H9 (cell line): Measurements from ENCODE around the gene KCTD5. TPM values are rescaled to one million over a fixed set of nuclear protein-coding genes. Genes with fewer than 3 reads are reported as not detected.
"Not testable (repeated sequence)": the region's sequence is repeated elsewhere in the genome, so short reads cannot be mapped to it uniquely, and the experiment has no call there.

Experiments used
- DNase-seq: peaks from one replicate; pipeline ENCODE4 v3.0.0-alpha.2; 2017
- H2AFZ ChIP-seq: one replicate; pipeline ENCODE4 v1.6.1; 2013; ENCODE audit warnings: mild to moderate bottlenecking, low read length, control low read depth, moderate library complexity
- H2AK5ac ChIP-seq: 2 replicates; pipeline ENCODE4 v1.6.1; 2013; ENCODE audit warnings: low read length, control low read depth, mixed read lengths; ENCODE audit not compliant: insufficient read length
- H2BK120ac ChIP-seq: one replicate; pipeline ENCODE4 v1.6.1; 2013; ENCODE audit warnings: low read depth, mild to moderate bottlenecking, low read length, control low read depth, inconsistent platforms; ENCODE audit not compliant: poor library complexity, severe bottlenecking
- H2BK12ac ChIP-seq: 2 replicates; pipeline ENCODE4 v1.6.1; 2013; ENCODE audit warnings: low read length, control low read depth, mixed read lengths, low read depth; ENCODE audit not compliant: insufficient read length
- H2BK15ac ChIP-seq: 2 replicates; pipeline ENCODE4 v1.6.1; 2013; ENCODE audit warnings: low read depth, low read length, control low read depth
- H2BK20ac ChIP-seq: one replicate; pipeline ENCODE4 v1.6.1; 2013; ENCODE audit warnings: low read depth, mild to moderate bottlenecking, low read length, control low read depth, inconsistent platforms; ENCODE audit not compliant: poor library complexity, severe bottlenecking
- H2BK5ac ChIP-seq: 2 replicates; pipeline ENCODE4 v1.6.1; 2013; ENCODE audit warnings: low read length, control low read depth, mixed read lengths; ENCODE audit not compliant: insufficient read length
- H3K14ac ChIP-seq: 2 replicates; pipeline ENCODE4 v1.6.1; 2013; ENCODE audit warnings: low read length, control low read depth; ENCODE audit not compliant: insufficient read depth
- H3K18ac ChIP-seq: 2 replicates; pipeline ENCODE4 v1.6.1; 2013; ENCODE audit warnings: low read depth, mild to moderate bottlenecking, mixed read lengths, low read length, control low read depth; ENCODE audit not compliant: insufficient read length
- H3K23ac ChIP-seq: 2 replicates; pipeline ENCODE4 v1.6.1; 2013; ENCODE audit warnings: low read length, control low read depth, mixed read lengths, low read depth; ENCODE audit not compliant: insufficient read length
- H3K23me2 ChIP-seq: 2 replicates; pipeline ENCODE4 v1.6.1; 2013; ENCODE audit warnings: low read depth, mild to moderate bottlenecking, mixed read lengths, low read length, control low read depth; ENCODE audit not compliant: insufficient read length, poor library complexity, severe bottlenecking
- H3K27ac ChIP-seq: 2 replicates; pipeline ENCODE4 v1.5.1; 2013; ENCODE audit warnings: low read length, control low read depth, mixed read lengths, low read depth; ENCODE audit not compliant: insufficient read length
- H3K27me3 ChIP-seq: 2 replicates; pipeline ENCODE4 v1.6.1; 2013; ENCODE audit warnings: low read length, control low read depth, inconsistent platforms; ENCODE audit not compliant: insufficient read depth
- H3K4ac ChIP-seq: 2 replicates; pipeline ENCODE4 v1.6.1; 2013; ENCODE audit warnings: low read depth, mild to moderate bottlenecking, control low read depth, inconsistent platforms, low read length, moderate library complexity
- H3K4me1 ChIP-seq: 2 replicates; pipeline ENCODE4 v1.6.1; 2013; ENCODE audit warnings: low read length, control low read depth, inconsistent platforms; ENCODE audit not compliant: insufficient read depth
- H3K4me2 ChIP-seq: 2 replicates; pipeline ENCODE4 v1.6.1; 2013; ENCODE audit warnings: low read length, control low read depth, mixed read lengths; ENCODE audit not compliant: insufficient read length, insufficient read depth
- H3K56ac ChIP-seq: 2 replicates; pipeline ENCODE4 v1.6.1; 2013; ENCODE audit warnings: low read depth, mild to moderate bottlenecking, mixed read lengths, low read length, control low read depth; ENCODE audit not compliant: insufficient read length
- H3K79me1 ChIP-seq: 2 replicates; pipeline ENCODE4 v1.6.1; 2013; ENCODE audit warnings: low read depth, mild to moderate bottlenecking, moderate library complexity, low read length, control low read depth, inconsistent platforms; ENCODE audit not compliant: insufficient read depth, poor library complexity, severe bottlenecking
- H3K79me2 ChIP-seq: 2 replicates; pipeline ENCODE4 v1.6.1; 2013; ENCODE audit warnings: low read length, control low read depth, inconsistent platforms; ENCODE audit not compliant: insufficient read depth
- H3K9ac ChIP-seq: 2 replicates; pipeline ENCODE4 v1.6.1; 2013; ENCODE audit warnings: low read length, control low read depth, mixed read lengths; ENCODE audit not compliant: insufficient read length; ENCODE audit errors: extremely low read depth
- H3K9me3 ChIP-seq: one replicate; pipeline ENCODE4 v1.6.1; 2013; ENCODE audit warnings: low read depth, low read length, inconsistent platforms; ENCODE audit not compliant: control insufficient read depth
- H3T11ph ChIP-seq: one replicate; pipeline ENCODE4 v1.6.1; 2013; ENCODE audit warnings: mild to moderate bottlenecking, low read length, control low read depth, inconsistent platforms
- H4K20me1 ChIP-seq: one replicate; pipeline ENCODE4 v1.6.1; 2013; ENCODE audit not compliant: control insufficient read depth, insufficient read length, insufficient read depth
- H4K5ac ChIP-seq: 2 replicates; pipeline ENCODE4 v1.6.1; 2013; ENCODE audit warnings: low read depth, mild to moderate bottlenecking, mixed read lengths, low read length, control low read depth; ENCODE audit not compliant: insufficient read length
- H4K8ac ChIP-seq: replicated peaks from 2 replicates; pipeline ENCODE4 v1.6.1; 2013; ENCODE audit warnings: low read length, control low read depth, mixed read lengths, low read depth; ENCODE audit not compliant: insufficient read length
- H4K91ac ChIP-seq: 2 replicates; pipeline ENCODE4 v1.6.1; 2013; ENCODE audit warnings: low read depth, mild to moderate bottlenecking, moderate library complexity, mixed read lengths, low read length, control low read depth; ENCODE audit not compliant: insufficient read length
- H3K27ac Mint-ChIP-seq, 3 experiments: 2 replicates in 2 of 3; 3 replicates in 1 of 3; pipeline ENCODE4 v1.8.0; 2020 to 2021; ENCODE audit warnings: mixed read lengths in 3 of 3, mild to moderate bottlenecking in 1 of 3, moderate library complexity in 1 of 3
- H3K27me3 Mint-ChIP-seq: 2 replicates; pipeline ENCODE4 v1.8.0; 2021; ENCODE audit warnings: low read depth, mild to moderate bottlenecking, moderate library complexity, mixed read lengths
- H3K36me3 Mint-ChIP-seq, 3 experiments: 2 replicates in 2 of 3; 3 replicates in 1 of 3; pipeline ENCODE4 v1.8.0; 2020 to 2021; ENCODE audit warnings: low read depth in 3 of 3, mixed read lengths in 3 of 3; ENCODE audit not compliant: insufficient read depth in 1 of 3
- H3K4me1 Mint-ChIP-seq, 2 experiments: 2 replicates each; pipeline ENCODE4 v1.8.0; 2020; ENCODE audit warnings: mixed read lengths in 2 of 2
- H3K4me3 Mint-ChIP-seq, 2 experiments: 2 replicates in 1 of 2; 3 replicates in 1 of 2; pipeline ENCODE4 v1.8.0; 2020 to 2021; ENCODE audit warnings: mild to moderate bottlenecking in 2 of 2, mixed read lengths in 2 of 2, moderate library complexity in 1 of 2
- H3K9me3 Mint-ChIP-seq, 2 experiments: 2 replicates in 1 of 2; 3 replicates in 1 of 2; pipeline ENCODE4 v1.8.0; 2020; ENCODE audit warnings: mild to moderate bottlenecking in 2 of 2, mixed read lengths in 2 of 2, moderate library complexity in 1 of 2
- WGBS: extraction: QIAGEN DNeasy Blood & Tissue Kit; methylation state at CpG from one replicate; pipeline ENCODE4 v1.1.7; 2013; ENCODE audit warnings: missing lambda C conversion rate, low lambda C conversion rate, mixed read lengths; ENCODE audit not compliant: insufficient read length; ENCODE audit errors: extremely low coverage; 5-methylcytosine and 5-hydroxymethylcytosine counted together
- total RNA-seq: library from RNA; stranded (reverse); gene quantifications from 2 replicates; pipeline ENCODE4 v1.2.1, GENCODE V29; 2021
- TF ChIP-seq, protein P1 (sequence below): fragments of 200-600 bp; sonication (generic); conservative IDR thresholded peaks from 3 replicates; pipeline ENCODE4 v1.8.0; 2021; ENCODE audit warnings: antibody characterized with exemption, mild to moderate bottlenecking

KCTD5 gene
- total RNA-seq, 1 experiment from 2014 or later, result 39.9 TPM

- H3K27ac Mint-ChIP-seq, result no peak overlapping the region
Measured at GRCh38 chr16:2656985-2657384, 25.3 kb upstream of the KCTD5 start.

GRCh38 chr16:2657803-2658202 is 24.5 kb upstream of the KCTD5 start:
- H3K4me1 Mint-ChIP-seq, H3K4me1 ChIP-seq, H3K9ac ChIP-seq, H3K27ac ChIP-seq, H3K27ac Mint-ChIP-seq, H3K23ac ChIP-seq, H4K20me1 ChIP-seq, H3K9me3 ChIP-seq, H4K91ac ChIP-seq, H4K5ac ChIP-seq, H2AK5ac ChIP-seq, H3K79me1 ChIP-seq, H4K8ac ChIP-seq, DNase-seq, H3K18ac ChIP-seq, H3K56ac ChIP-seq, H3K14ac ChIP-seq, H2AFZ ChIP-seq, H3K4me3 Mint-ChIP-seq, H2BK12ac ChIP-seq, H2BK5ac ChIP-seq, H2BK20ac ChIP-seq, H3K79me2 ChIP-seq, H3T11ph ChIP-seq, H3K9me3 Mint-ChIP-seq, H3K36me3 Mint-ChIP-seq, H2BK120ac ChIP-seq, H3K27me3 ChIP-seq, H3K4me2 ChIP-seq, H3K4ac ChIP-seq, H3K23me2 ChIP-seq, H2BK15ac ChIP-seq: not testable (repeated sequence)
- peaks cover 16% of the 10 kb centered on the region for H3K27me3 Mint-ChIP-seq
- WGBS, result no CpG with 5 or more reads among the region's 17 CpGs

More at GRCh38 chr16:2656985-2657384, 25.3 kb upstream of the KCTD5 start:
- Mint-ChIP-seq H3K4me1 (no peaks in the 10 kb centered on the region), H3K36me3 (no peaks in the 10 kb centered on the region), H3K4me3 (no peak overlapping the region), H3K9me3 (peaks cover 0 to 7% of the 10 kb centered on the region in 2 experiments; a peak in 4 of 5 replicates), H3K27me3 (peaks cover 16% of the 10 kb centered on the region)
- H4K8ac ChIP-seq, result no peak overlapping the region
- H3K4me1 ChIP-seq, result no peaks in the 10 kb centered on the region
- no peak overlapping the region for H4K91ac ChIP-seq
- H3T11ph ChIP-seq, result no peak overlapping the region
- TF ChIP-seq, protein P1, sequence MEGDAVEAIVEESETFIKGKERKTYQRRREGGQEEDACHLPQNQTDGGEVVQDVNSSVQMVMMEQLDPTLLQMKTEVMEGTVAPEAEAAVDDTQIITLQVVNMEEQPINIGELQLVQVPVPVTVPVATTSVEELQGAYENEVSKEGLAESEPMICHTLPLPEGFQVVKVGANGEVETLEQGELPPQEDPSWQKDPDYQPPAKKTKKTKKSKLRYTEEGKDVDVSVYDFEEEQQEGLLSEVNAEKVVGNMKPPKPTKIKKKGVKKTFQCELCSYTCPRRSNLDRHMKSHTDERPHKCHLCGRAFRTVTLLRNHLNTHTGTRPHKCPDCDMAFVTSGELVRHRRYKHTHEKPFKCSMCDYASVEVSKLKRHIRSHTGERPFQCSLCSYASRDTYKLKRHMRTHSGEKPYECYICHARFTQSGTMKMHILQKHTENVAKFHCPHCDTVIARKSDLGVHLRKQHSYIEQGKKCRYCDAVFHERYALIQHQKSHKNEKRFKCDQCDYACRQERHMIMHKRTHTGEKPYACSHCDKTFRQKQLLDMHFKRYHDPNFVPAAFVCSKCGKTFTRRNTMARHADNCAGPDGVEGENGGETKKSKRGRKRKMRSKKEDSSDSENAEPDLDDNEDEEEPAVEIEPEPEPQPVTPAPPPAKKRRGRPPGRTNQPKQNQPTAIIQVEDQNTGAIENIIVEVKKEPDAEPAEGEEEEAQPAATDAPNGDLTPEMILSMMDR, result no peak
- H3K56ac ChIP-seq, result no peak overlapping the region
- H3K79me2 ChIP-seq, result no peaks in the 10 kb centered on the region
- H3K14ac ChIP-seq, result no peak overlapping the region
- WGBS, result no CpG with 5 or more reads among the region's 2 CpGs
- H3K27me3 ChIP-seq, result no peaks in the 10 kb centered on the region
- H4K5ac ChIP-seq, result no peak overlapping the region
- H2BK15ac ChIP-seq, result no peak overlapping the region
- no peak overlapping the region for H2AK5ac ChIP-seq
- H2AFZ ChIP-seq, result no peak overlapping the region
- no peak for DNase-seq
- H3K18ac ChIP-seq, result no peak overlapping the region
- no peak overlapping the region for H3K9ac ChIP-seq
- H2BK120ac ChIP-seq, result no peak overlapping the region
- no peak overlapping the region for H3K27ac ChIP-seq
- H3K9me3 ChIP-seq, result no peaks in the 10 kb centered on the region
- no peak overlapping the region for H2BK5ac ChIP-seq
- no peak overlapping the region for H3K4ac ChIP-seq
- H3K79me1 ChIP-seq, result no peaks in the 10 kb centered on the region
- H2BK12ac ChIP-seq, result no peak overlapping the region
- H3K4me2 ChIP-seq, result no peak overlapping the region
- no peaks in the 10 kb centered on the region for H4K20me1 ChIP-seq
- H3K23me2 ChIP-seq, result no peaks in the 10 kb centered on the region
- no peak overlapping the region for H3K23ac ChIP-seq
- no peak overlapping the region for H2BK20ac ChIP-seq
